ENCODE data around the gene GC. TPM values are rescaled to one million over a fixed set of nuclear protein-coding genes. Genes with fewer than 3 reads are reported as not detected.

GC gene
- total RNA-seq, 1 experiment from 2014 or later, result 1.8 TPM

GRCh38 chr4:71827826-71828225 lies 43.9 kb upstream of the GC start:
- ChIA-PET RAD21 (ENCODE audit: low non-redundant PET in 1 of 2, low total read pairs in 2 of 2, uncharacterized antibody in 2 of 2, unreplicated experiment in 2 of 2) (no interaction called here), POLR2A (no interaction called here)
- no peak overlapping the region for H3K27ac ChIP-seq (ENCODE audit: low read depth, low read length)

More at GRCh38 chr4:71827826-71828225, 43.9 kb upstream of the GC start:
- no peaks in the 10 kb centered on the region for H4K20me1 ChIP-seq (ENCODE audit: insufficient read depth)
- H3K9me2 ChIP-seq (ENCODE audit: insufficient read depth), result no peaks in the 10 kb centered on the region
- no peaks in the 10 kb centered on the region for H3K36me3 ChIP-seq (ENCODE audit: control insufficient read depth in 1 of 2, insufficient read depth in 2 of 2, low read length in 2 of 2)
- DNase-seq (ENCODE audit: low read depth, low spot score) (no peak), ATAC-seq (no peak)
- BruUV-seq (replicated peaks), result no TSS peak
- no peak overlapping the region for H2AFZ ChIP-seq (ENCODE audit: low read depth, low read length, poor library complexity, severe bottlenecking)
- no peak overlapping the region for H3K9ac ChIP-seq (ENCODE audit: low read length)
- CTCF ChIA-PET, result no interaction called here
- intact Hi-C loops (cut with micrococcal nuclease), result no loop called here
- H3K4me3 ChIP-seq (replicated peaks in 1 of 2; ENCODE audit: low read depth in 1 of 2, low read length in 2 of 2), result no peak overlapping the region
- H3K79me2 ChIP-seq (ENCODE audit: insufficient read depth, low read length), result no peaks in the 10 kb centered on the region
- H3K9me3 ChIP-seq (ENCODE audit: control insufficient read depth in 1 of 2, insufficient read depth in 1 of 2, low read depth in 1 of 2, low read length in 2 of 2), result peaks cover 0 to 4% of the 10 kb centered on the region in 2 experiments; a peak in 1 of 4 replicates
- no peaks in the 10 kb centered on the region for H3K4me1 ChIP-seq (ENCODE audit: control insufficient read depth in 1 of 2, insufficient read depth in 2 of 2, low read length in 2 of 2)
- H3K27me3 ChIP-seq (ENCODE audit: insufficient read depth, low read length), result no peaks in the 10 kb centered on the region
- no peak overlapping the region for H3K4me2 ChIP-seq (ENCODE audit: low read length)
- TF ChIP-seq RAD21 (IDR thresholded peaks at IDR 0.05; ENCODE audit: low read depth) (no peak), TCF7L2 (IDR thresholded peaks at IDR 0.05; ENCODE audit: borderline replicate concordance, extremely low read depth, insufficient read depth, insufficient read length) (no peak), EZH2 (IDR thresholded peaks at IDR 0.05) (no peak), REST (IDR thresholded peaks at IDR 0.05; ENCODE audit: low read depth) (no peak), CBX3 (IDR thresholded peaks at IDR 0.05; ENCODE audit: low read depth) (no peak), YY1 (IDR thresholded peaks at IDR 0.05; ENCODE audit: extremely low read depth, insufficient replicate concordance, low read depth, low read length) (no peak), ELF1 (IDR thresholded peaks at IDR 0.05; ENCODE audit: borderline replicate concordance, low read depth) (no peak), CTCF (IDR thresholded peaks at IDR 0.05 in 2 of 3, conservative IDR thresholded peaks at IDR 0.05 in 1 of 3; ENCODE audit: borderline replicate concordance in 1 of 3, insufficient read depth in 1 of 3, low read depth in 2 of 3, low read length in 2 of 3) (no peak), SIN3A (IDR thresholded peaks at IDR 0.05; ENCODE audit: low read depth) (no peak), ZBTB33 (IDR thresholded peaks at IDR 0.05; ENCODE audit: extremely low read depth, insufficient replicate concordance, low read length) (no peak), EZH2phosphoT487 (IDR thresholded peaks at IDR 0.05; ENCODE audit: borderline replicate concordance) (no peak), FOSL1 (IDR thresholded peaks at IDR 0.05; ENCODE audit: low read depth) (no peak)
- TF ChIP-seq, protein P1, sequence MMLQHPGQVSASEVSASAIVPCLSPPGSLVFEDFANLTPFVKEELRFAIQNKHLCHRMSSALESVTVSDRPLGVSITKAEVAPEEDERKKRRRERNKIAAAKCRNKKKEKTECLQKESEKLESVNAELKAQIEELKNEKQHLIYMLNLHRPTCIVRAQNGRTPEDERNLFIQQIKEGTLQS (IDR thresholded peaks at IDR 0.05), result no peak
